GM04503 (cell line): Measurements from ENCODE around the gene ZDHHC14.

Experiments
- DNase-seq: peaks from one replicate; pipeline ENCODE4 v3.0.0-alpha.2; 2012; ENCODE audit warnings: low read depth

The ZDHHC14 gene

GRCh38 chr6:157647261-157647915 lies 266.4 kb downstream of the ZDHHC14 start:
- no peak for DNase-seq

GRCh38 chr6:157648561-157648960 lies 267.6 kb downstream of the ZDHHC14 start:
- DNase-seq = no peak

- DNase-seq = no peak
These were observed 268.6 kb downstream of the ZDHHC14 start for GRCh38 chr6:157649311-157650260.

GRCh38 chr6:157650261-157650640 lies 269.3 kb downstream of the ZDHHC14 start:
- DNase-seq = no peak

- no peak for DNase-seq
These were observed 269.8 kb downstream of the ZDHHC14 start for GRCh38 chr6:157650801-157651200.

- DNase-seq = no peak
These were observed 270.9 kb downstream of the ZDHHC14 start for GRCh38 chr6:157651731-157652490.

- DNase-seq = no peak
These were observed 271.8 kb downstream of the ZDHHC14 start for GRCh38 chr6:157652601-157653363.

- DNase-seq = no peak
These were observed 272.5 kb downstream of the ZDHHC14 start for GRCh38 chr6:157653521-157653920.

- no peak for DNase-seq
These were observed 274.1 kb downstream of the ZDHHC14 start for GRCh38 chr6:157655139-157655538.

GRCh38 chr6:157656437-157656997 lies 275.5 kb downstream of the ZDHHC14 start:
- no peak for DNase-seq

- no peak for DNase-seq
These were observed 276.8 kb downstream of the ZDHHC14 start for GRCh38 chr6:157657754-157658153.

- no peak for DNase-seq
These were observed 277.3 kb downstream of the ZDHHC14 start for GRCh38 chr6:157658301-157658700.

GRCh38 chr6:157659536-157660271 lies 278.7 kb downstream of the ZDHHC14 start:
- no peak for DNase-seq

- DNase-seq = no peak
These were observed 279.4 kb downstream of the ZDHHC14 start for GRCh38 chr6:157660414-157660813.

GRCh38 chr6:157661652-157662051 lies 280.7 kb downstream of the ZDHHC14 start:
- DNase-seq = no peak

- no peak for DNase-seq
These were observed 282.3 kb downstream of the ZDHHC14 start for GRCh38 chr6:157663261-157663660.

- no peak for DNase-seq
These were observed 284.2 kb downstream of the ZDHHC14 start for GRCh38 chr6:157665180-157665579.

GRCh38 chr6:157666729-157667128 lies 285.7 kb downstream of the ZDHHC14 start:
- no peak for DNase-seq

GRCh38 chr6:157667211-157668008 lies 286.4 kb downstream of the ZDHHC14 start:
- DNase-seq = peak; percentile 59

- DNase-seq = no peak
These were observed 287.0 kb downstream of the ZDHHC14 start for GRCh38 chr6:157668009-157668401.
